H1 (cell line): ENCODE results near the gene GNAL. TPM values are rescaled to one million over a fixed set of nuclear protein-coding genes. Genes with fewer than 3 reads are reported as not detected.

Experiments
- CTCF ChIA-PET: fragments of 300-600 bp; sonication (Branson Sonifier 250); formaldehyde crosslinking; loops from one replicate; lab custom pipeline; 2021; ENCODE audit not compliant: partially characterized antibody; lab: Charles Lee
- POLR2A ChIA-PET: fragments of 300-600 bp; sonication (Branson Sonifier 250); formaldehyde crosslinking; loops from one replicate; lab custom pipeline; 2021; ENCODE audit warnings: inconsistent platforms; ENCODE audit not compliant: partially characterized antibody; lab: Charles Lee
- DNase-seq, 2 experiments: peaks; one replicate each; pipeline versions ENCODE4 v3.0.0 to v3.0.0-alpha.2; 2010 to 2022; ENCODE audit warnings: low spot score in 2 of 2, low read depth in 1 of 2, mixed read lengths in 1 of 2
- FAIRE-seq: peaks from 2 replicates; lab custom pipeline; 2011; peaks lifted over from hg19 to GRCh38; lab: Jason Lieb, UNC
- H2AFZ ChIP-seq: 2 replicates; pipeline ENCODE4 v1.8.1; 2012; ENCODE audit warnings: low read length, inconsistent platforms
- H2AK5ac ChIP-seq: 2 replicates; pipeline ENCODE4 v1.6.1; 2013; ENCODE audit warnings: low read depth, low read length
- H2BK120ac ChIP-seq: replicated peaks from 2 replicates; pipeline ENCODE3; 2013; ENCODE audit warnings: low read depth, low read length, inconsistent platforms
- H2BK12ac ChIP-seq: 2 replicates; pipeline ENCODE4 v1.6.1; 2013; ENCODE audit warnings: low read depth, low read length
- H2BK15ac ChIP-seq: 2 replicates; pipeline ENCODE4 v1.6.1; 2013; ENCODE audit warnings: low read length
- H2BK20ac ChIP-seq: 2 replicates; pipeline ENCODE4 v1.6.1; 2013; ENCODE audit warnings: low read length
- H2BK5ac ChIP-seq: 2 replicates; pipeline ENCODE4 v1.6.1; 2013; ENCODE audit warnings: low read depth, low read length
- H3K14ac ChIP-seq: 2 replicates; pipeline ENCODE4 v1.6.1; 2013; ENCODE audit warnings: inconsistent platforms; ENCODE audit not compliant: insufficient read length
- H3K18ac ChIP-seq: 2 replicates; pipeline ENCODE4 v1.6.1; 2013; ENCODE audit warnings: low read length; ENCODE audit errors: extremely low read depth
- H3K23ac ChIP-seq: 2 replicates; pipeline ENCODE4 v1.6.1; 2013; ENCODE audit warnings: inconsistent platforms; ENCODE audit not compliant: insufficient read length
- H3K23me2 ChIP-seq: 2 replicates; pipeline ENCODE4 v1.6.1; 2013; ENCODE audit warnings: low read depth, low read length
- H3K27ac ChIP-seq: 2 replicates; pipeline ENCODE4 v1.6.1; 2011; ENCODE audit warnings: low read depth, low read length, inconsistent platforms
- H3K27me3 ChIP-seq, 4 experiments: replicated peaks in 1 of 4; 1 replicate in 1 of 4; 2 replicates in 3 of 4; pipeline versions ENCODE4 v1.6.1 to v1.8.1; 2011 to 2013; ENCODE audit warnings: low read length in 3 of 4, mild to moderate bottlenecking in 3 of 4, inconsistent platforms in 2 of 4, mixed read lengths in 2 of 4, moderate library complexity in 1 of 4; ENCODE audit not compliant: control insufficient read depth in 3 of 4, insufficient read depth in 3 of 4; ENCODE audit errors: extremely low read depth in 1 of 4
- H3K36me3 ChIP-seq, 4 experiments: 2 replicates each; pipeline versions ENCODE4 v1.6.1 to v1.8.1; 2011 to 2013; ENCODE audit warnings: mild to moderate bottlenecking in 4 of 4, low read length in 3 of 4, moderate library complexity in 2 of 4, control low read depth in 1 of 4, inconsistent platforms in 1 of 4; ENCODE audit not compliant: insufficient read depth in 4 of 4, control insufficient read depth in 2 of 4
- H3K4ac ChIP-seq: replicated peaks from 2 replicates; pipeline ENCODE3; 2013; ENCODE audit warnings: low read length, low read depth, mixed read lengths, inconsistent platforms; ENCODE audit not compliant: insufficient read length
- H3K4me1 ChIP-seq, 4 experiments: replicated peaks in 1 of 4; 1 replicate in 1 of 4; 2 replicates in 3 of 4; pipeline versions ENCODE4 v1.6.1 to v1.8.1; 2011 to 2013; ENCODE audit warnings: low read length in 3 of 4, inconsistent platforms in 2 of 4, mixed read lengths in 1 of 4; ENCODE audit not compliant: insufficient read depth in 4 of 4, control insufficient read depth in 3 of 4
- H3K4me2 ChIP-seq, 2 experiments: 2 replicates each; pipeline versions ENCODE4 v1.6.1 to v1.8.1; 2011 to 2013; ENCODE audit warnings: low read depth in 2 of 2, low read length in 2 of 2, control low read depth in 1 of 2, inconsistent platforms in 1 of 2, mild to moderate bottlenecking in 1 of 2; ENCODE audit not compliant: insufficient read depth in 1 of 2
- H3K4me3 ChIP-seq, 4 experiments: fragments of 200-600, 300-600 bp in 1 of 4; sonication (generic), shearing (Covaris generic), sonication (Bioruptor Twin) in 1 of 4; 2 replicates each; pipeline versions ENCODE4 v1.5.1 to v1.8.1; 2011 to 2016; ENCODE audit warnings: low read length in 4 of 4, low read depth in 3 of 4, control low read depth in 2 of 4, inconsistent platforms in 2 of 4, mild to moderate bottlenecking in 2 of 4, mixed read lengths in 1 of 4, moderate library complexity in 1 of 4; ENCODE audit not compliant: insufficient read depth in 2 of 4; ENCODE audit errors: extremely low read depth in 1 of 4
- H3K56ac ChIP-seq: replicated peaks from 2 replicates; pipeline ENCODE3; 2013; ENCODE audit warnings: low read depth, mild to moderate bottlenecking, mixed read lengths, low read length, inconsistent platforms; ENCODE audit not compliant: insufficient read length
- H3K79me1 ChIP-seq: 2 replicates; pipeline ENCODE4 v1.6.1; 2013; ENCODE audit warnings: low read depth, low read length, control low read depth
- H3K79me2 ChIP-seq, 2 experiments: 2 replicates each; pipeline versions ENCODE4 v1.6.1 to v1.8.1; 2012 to 2013; ENCODE audit warnings: low read length in 2 of 2, mild to moderate bottlenecking in 2 of 2, inconsistent platforms in 1 of 2; ENCODE audit not compliant: insufficient read depth in 2 of 2, control insufficient read depth in 1 of 2
- H3K9ac ChIP-seq, 4 experiments: replicated peaks in 1 of 4; 1 replicate in 1 of 4; 2 replicates in 3 of 4; pipeline versions ENCODE4 v1.6.1 to v1.8.1; 2011 to 2013; ENCODE audit warnings: low read depth in 3 of 4, low read length in 3 of 4, control low read depth in 2 of 4, mild to moderate bottlenecking in 2 of 4, moderate library complexity in 2 of 4, inconsistent platforms in 1 of 4; ENCODE audit errors: extremely low read depth in 1 of 4
- H3K9me3 ChIP-seq, 2 experiments: 2 replicates each; pipeline versions ENCODE4 v1.6.1 to v1.8.1; 2012 to 2013; ENCODE audit warnings: mild to moderate bottlenecking in 2 of 2, moderate library complexity in 2 of 2, control low read depth in 1 of 2, inconsistent platforms in 1 of 2, low read depth in 1 of 2, low read length in 1 of 2, mixed read lengths in 1 of 2; ENCODE audit not compliant: insufficient read depth in 2 of 2
- H4K20me1 ChIP-seq, 2 experiments: replicated peaks in 1 of 2; 2 replicates each; pipeline versions ENCODE3 to v1.8.1; 2011 to 2013; ENCODE audit warnings: inconsistent platforms in 2 of 2, low read length in 2 of 2, mild to moderate bottlenecking in 1 of 2; ENCODE audit not compliant: insufficient read depth in 2 of 2, control insufficient read depth in 1 of 2
- H4K5ac ChIP-seq: 2 replicates; pipeline ENCODE4 v1.6.1; 2013; ENCODE audit warnings: low read length, low read depth, mixed read lengths, inconsistent platforms; ENCODE audit not compliant: insufficient read length
- H4K8ac ChIP-seq: 2 replicates; pipeline ENCODE4 v1.8.0; 2013; ENCODE audit warnings: mild to moderate bottlenecking, moderate library complexity, low read length, inconsistent platforms; ENCODE audit not compliant: insufficient read depth; ENCODE audit errors: extremely low read depth
- H4K91ac ChIP-seq: replicated peaks from 2 replicates; pipeline ENCODE3; 2013; ENCODE audit warnings: low read length, mixed read lengths, inconsistent platforms; ENCODE audit not compliant: insufficient read length
- CBX5 ChIP-seq: fragments of 300-800, 300-1000 bp; sonication (generic); IDR thresholded peaks from 2 replicates; pipeline ENCODE4 v1.7.1; 2016; ENCODE audit warnings: antibody characterized with exemption, low read length, low read depth
- CREB1 ChIP-seq: IDR thresholded peaks from 2 replicates; pipeline ENCODE4 v1.6.1; 2012; ENCODE audit warnings: inconsistent platforms
- CTBP2 ChIP-seq: IDR thresholded peaks from 2 replicates; pipeline ENCODE4 v1.7.0; 2011; ENCODE audit warnings: borderline replicate concordance, mild to moderate bottlenecking, moderate library complexity, mixed read lengths, low read length; ENCODE audit not compliant: insufficient read depth, insufficient read length
- FOSL1 ChIP-seq: IDR thresholded peaks from 2 replicates; pipeline ENCODE4 v1.6.1; 2011; ENCODE audit warnings: mild to moderate bottlenecking, low read depth, low read length, moderate library complexity; ENCODE audit not compliant: insufficient read depth
- GTF2F1 ChIP-seq: IDR thresholded peaks from 2 replicates; pipeline ENCODE4 v1.6.1; 2012; ENCODE audit warnings: low read depth, low read length, improper control_type of control experiment, borderline replicate concordance
- JUND ChIP-seq: IDR thresholded peaks from 2 replicates; pipeline ENCODE4 v1.6.1; 2011; ENCODE audit warnings: mild to moderate bottlenecking, improper control_type of control experiment, low read length
- POLR2AphosphoS5 ChIP-seq: IDR thresholded peaks from 2 replicates; pipeline ENCODE4 v1.6.1; 2011; ENCODE audit warnings: low read depth, low read length
- RFX5 ChIP-seq: IDR thresholded peaks from 2 replicates; pipeline ENCODE4 v1.6.1; 2011; ENCODE audit warnings: low read depth, low read length, improper control_type of control experiment, borderline replicate concordance
- SIX5 ChIP-seq: IDR thresholded peaks from 2 replicates; pipeline ENCODE4 v1.6.1; 2011; ENCODE audit warnings: mild to moderate bottlenecking, low read depth, low read length
- SP2 ChIP-seq: IDR thresholded peaks from 2 replicates; pipeline ENCODE4 v1.6.1; 2012; ENCODE audit warnings: mild to moderate bottlenecking, low read length, inconsistent platforms
- WGBS, 2 experiments: shearing (Covaris generic) in 1 of 2; methylation state at CpG; one replicate each; pipeline versions ENCODE4 v1.1.6 to v1.1.7; 2013 to 2015; ENCODE audit warnings: low lambda C conversion rate in 2 of 2, mixed read lengths in 2 of 2, inconsistent platforms in 1 of 2, low coverage in 1 of 2, missing lambda C conversion rate in 1 of 2; ENCODE audit not compliant: insufficient replicate concordance in 2 of 2, insufficient coverage in 1 of 2, insufficient read length in 1 of 2; ENCODE audit errors: extremely low coverage in 1 of 2, missing lambda C conversion rate in 1 of 2; 5-methylcytosine and 5-hydroxymethylcytosine counted together
- polyA plus RNA-seq, 7 experiments: library from polyadenylated mRNA; depleted of rRNA in 3 of 7; stranded (reverse) in 5 of 7; unstranded in 2 of 7; fragments of >200 nt in 5 of 7; fragments of 200-250 nt in 2 of 7; gene quantifications; 1 replicate in 5 of 7; 2 replicates in 1 of 7; 4 replicates in 1 of 7; pipeline versions ENCODE4 v1.2.1 to v1.2.3, GENCODE V29; 2011 to 2013; ENCODE audit warnings: missing spikeins in 2 of 7, mixed read lengths in 2 of 7
- total RNA-seq: library from RNA; stranded (reverse); fragmentation: NEBNext Ultra II Directional; extraction: Animal tissue kit (Norgen Biotek cat#: 25700); gene quantifications from 2 replicates; pipeline ENCODE4 v1.2.1, GENCODE V29; 2021
- TF ChIP-seq, protein P1 (sequence below): IDR thresholded peaks from 2 replicates; pipeline ENCODE4 v1.6.1; 2012; ENCODE audit warnings: inconsistent platforms
- TF ChIP-seq, protein P2 (sequence below): IDR thresholded peaks from 2 replicates; pipeline ENCODE4 v1.6.1; 2011; ENCODE audit warnings: low read depth, mild to moderate bottlenecking, low read length; ENCODE audit not compliant: insufficient read depth
- TF ChIP-seq, protein P3 (sequence below): IDR thresholded peaks from 2 replicates; pipeline ENCODE4 v1.6.1; 2012; ENCODE audit warnings: inconsistent platforms

GNAL gene
- total and polyA plus RNA-seq, 2 of the 8 experiments (the other 6 are each of a cell fraction or from before 2014, with no cell fraction given): 13.2 to 18.3 TPM

DNA sequence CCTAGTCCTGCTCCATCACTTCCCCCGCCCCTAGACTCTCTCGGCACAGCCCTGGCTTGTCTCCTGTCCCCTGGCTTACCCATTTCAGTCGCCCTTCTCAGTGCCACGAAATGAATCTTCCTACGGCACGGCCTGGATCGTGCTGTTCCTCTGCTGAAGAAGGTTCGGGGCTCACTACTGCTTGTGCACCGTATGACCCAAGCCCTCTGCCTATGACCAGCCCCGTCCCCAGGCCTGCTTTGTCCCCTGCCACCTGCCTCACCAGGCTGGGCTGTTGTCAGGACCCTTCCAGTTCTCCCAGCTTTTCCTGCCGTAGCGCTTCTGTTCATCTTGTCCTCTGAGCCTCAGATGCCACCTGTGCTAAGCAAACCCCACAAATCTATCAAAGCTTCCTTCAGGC is 176.0 kb downstream of the GNAL start:
- Histone ChIP-seq H3K4me1 (peaks cover 0 to 3% (median 0%) of the 10 kb centered on the region in 4 experiments; a peak in 2 of 7 replicates), H2BK5ac (no peak overlapping the region), H3K36me3 (0 out of 8 replicates have a peak, but pooled peaks cover 0 to 2% (median 0%) of the 10 kb centered on the region in 4 experiments), H2AK5ac (no peak overlapping the region), H3K79me1 (no peaks in the 10 kb centered on the region), H3K23me2 (peaks cover 3% of the 10 kb centered on the region; the same call in 1 of the 2 replicates), H3K9me3 (no peaks in the 10 kb centered on the region), H3K4ac (no peak overlapping the region), H3K4me2 (no peak overlapping the region), H4K20me1 (no peaks in the 10 kb centered on the region), H4K91ac (no peak overlapping the region), H3K79me2 (no peaks in the 10 kb centered on the region), H3K23ac (no peak overlapping the region), H2BK20ac (no peak overlapping the region), H3K18ac (no peak overlapping the region), H3K14ac (no peak overlapping the region), H2AFZ (no peak overlapping the region), H2BK12ac (no peak overlapping the region), H3K27ac (no peak overlapping the region), H3K9ac (no peak overlapping the region), H4K8ac (no peak overlapping the region), H3K4me3 (no peak overlapping the region), H3K56ac (no peak overlapping the region), H2BK120ac (no peak overlapping the region), H2BK15ac (no peak overlapping the region), H4K5ac (no peak overlapping the region), H3K27me3 (no peaks in the 10 kb centered on the region)
- WGBS, 2 experiments: 93% methylated on average over 12 of the region's 12 CpGs; no CpG with 5 or more reads in 1 of the 2 experiments
- ChIA-PET POLR2A (interaction anchor here (1.1 kb wide), 1 partner anchor 9 kb away, joined by 4 read pairs; no protein-coding TSS in a partner anchor), CTCF (interaction anchor here (1.0 to 1.4 kb wide), 5 partner anchors 17 to 210 kb away, joined by 3 to 4 read pairs (median 3); no protein-coding TSS in a partner anchor)
- DNase-seq: no peak
- TF ChIP-seq, protein P1, sequence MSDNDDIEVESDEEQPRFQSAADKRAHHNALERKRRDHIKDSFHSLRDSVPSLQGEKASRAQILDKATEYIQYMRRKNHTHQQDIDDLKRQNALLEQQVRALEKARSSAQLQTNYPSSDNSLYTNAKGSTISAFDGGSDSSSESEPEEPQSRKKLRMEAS: no peak
- no peak for TF ChIP-seq SIX5
- no peak for TF ChIP-seq CTBP2
- no peak for TF ChIP-seq RFX5
- TF ChIP-seq, protein P2, sequence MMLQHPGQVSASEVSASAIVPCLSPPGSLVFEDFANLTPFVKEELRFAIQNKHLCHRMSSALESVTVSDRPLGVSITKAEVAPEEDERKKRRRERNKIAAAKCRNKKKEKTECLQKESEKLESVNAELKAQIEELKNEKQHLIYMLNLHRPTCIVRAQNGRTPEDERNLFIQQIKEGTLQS: no peak
- no peak for TF ChIP-seq POLR2AphosphoS5
- no peak for TF ChIP-seq SP2
- TF ChIP-seq CBX5: no peak
- TF ChIP-seq JUND: no peak
- TF ChIP-seq CREB1: no peak
- no peak for TF ChIP-seq GTF2F1
- TF ChIP-seq FOSL1: no peak
- TF ChIP-seq, protein P3, sequence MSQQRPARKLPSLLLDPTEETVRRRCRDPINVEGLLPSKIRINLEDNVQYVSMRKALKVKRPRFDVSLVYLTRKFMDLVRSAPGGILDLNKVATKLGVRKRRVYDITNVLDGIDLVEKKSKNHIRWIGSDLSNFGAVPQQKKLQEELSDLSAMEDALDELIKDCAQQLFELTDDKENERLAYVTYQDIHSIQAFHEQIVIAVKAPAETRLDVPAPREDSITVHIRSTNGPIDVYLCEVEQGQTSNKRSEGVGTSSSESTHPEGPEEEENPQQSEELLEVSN: no peak
- FAIRE-seq: no peak
